Measurements from ENCODE around the gene IL12RB1. TPM values are rescaled to one million over a fixed set of nuclear protein-coding genes. Genes with fewer than 3 reads are reported as not detected.

The IL12RB1 gene
- total and polyA plus RNA-seq, 2 of the 13 experiments (the other 11 are each of a cell fraction or from before 2014, with no cell fraction given) = 0.03 to 0.04 TPM

DNA sequence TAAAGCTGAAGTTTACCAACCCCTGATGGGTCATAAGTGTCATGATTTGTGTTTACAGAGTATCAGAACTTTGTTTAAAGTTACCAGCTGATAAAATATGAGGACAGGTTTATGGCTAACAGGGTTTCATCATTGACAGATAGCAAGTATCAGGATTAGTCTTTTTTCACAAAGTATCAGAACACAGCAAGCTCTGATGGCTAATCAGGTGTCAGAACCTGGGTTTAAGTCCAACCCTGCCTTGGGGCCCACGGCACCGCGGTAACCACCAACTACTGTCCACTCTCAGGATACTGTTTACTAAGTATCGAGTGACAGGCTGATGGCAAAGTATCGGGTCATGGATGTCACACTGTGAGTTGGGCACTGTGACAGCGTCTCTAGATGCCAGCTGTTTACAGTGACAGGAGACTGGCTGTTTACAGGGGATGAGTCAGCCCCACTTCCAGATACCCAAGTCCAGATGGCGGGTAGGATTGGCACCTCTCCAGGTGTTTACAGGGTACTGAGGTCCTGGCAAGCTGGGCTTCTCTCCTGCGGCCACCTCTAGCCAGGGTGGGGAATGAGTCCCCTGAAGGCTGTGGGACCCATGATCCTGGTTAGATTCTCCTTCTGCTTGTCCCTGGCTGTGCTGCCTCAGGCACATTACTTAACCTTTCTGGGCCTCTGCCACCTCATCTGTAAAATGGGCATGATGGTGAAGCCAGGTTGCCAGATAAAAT is 57.0 kb downstream of the IL12RB1 start (continued):
- TF ChIP-seq, protein P1, sequence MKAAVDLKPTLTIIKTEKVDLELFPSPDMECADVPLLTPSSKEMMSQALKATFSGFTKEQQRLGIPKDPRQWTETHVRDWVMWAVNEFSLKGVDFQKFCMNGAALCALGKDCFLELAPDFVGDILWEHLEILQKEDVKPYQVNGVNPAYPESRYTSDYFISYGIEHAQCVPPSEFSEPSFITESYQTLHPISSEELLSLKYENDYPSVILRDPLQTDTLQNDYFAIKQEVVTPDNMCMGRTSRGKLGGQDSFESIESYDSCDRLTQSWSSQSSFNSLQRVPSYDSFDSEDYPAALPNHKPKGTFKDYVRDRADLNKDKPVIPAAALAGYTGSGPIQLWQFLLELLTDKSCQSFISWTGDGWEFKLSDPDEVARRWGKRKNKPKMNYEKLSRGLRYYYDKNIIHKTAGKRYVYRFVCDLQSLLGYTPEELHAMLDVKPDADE (CRISPR knock-in tag; IDR thresholded peaks at IDR 0.05) = no peak
- TF ChIP-seq, protein P2, sequence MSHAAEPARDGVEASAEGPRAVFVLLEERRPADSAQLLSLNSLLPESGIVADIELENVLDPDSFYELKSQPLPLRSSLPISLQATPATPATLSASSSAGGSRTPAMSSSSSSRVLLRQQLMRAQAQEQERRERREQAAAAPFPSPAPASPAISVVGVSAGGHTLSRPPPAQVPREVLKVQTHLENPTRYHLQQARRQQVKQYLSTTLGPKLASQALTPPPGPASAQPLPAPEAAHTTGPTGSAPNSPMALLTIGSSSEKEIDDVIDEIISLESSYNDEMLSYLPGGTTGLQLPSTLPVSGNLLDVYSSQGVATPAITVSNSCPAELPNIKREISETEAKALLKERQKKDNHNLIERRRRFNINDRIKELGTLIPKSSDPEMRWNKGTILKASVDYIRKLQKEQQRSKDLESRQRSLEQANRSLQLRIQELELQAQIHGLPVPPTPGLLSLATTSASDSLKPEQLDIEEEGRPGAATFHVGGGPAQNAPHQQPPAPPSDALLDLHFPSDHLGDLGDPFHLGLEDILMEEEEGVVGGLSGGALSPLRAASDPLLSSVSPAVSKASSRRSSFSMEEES (CRISPR knock-in tag; IDR thresholded peaks at IDR 0.05) = no peak
- TF ChIP-seq KMT2B (CRISPR knock-in tag; IDR thresholded peaks at IDR 0.05) = no peak
- 0 out of 2 replicates have a peak, but pooled peaks have one; percentile 37 for TF ChIP-seq NR2C2 (CRISPR knock-in tag; IDR thresholded peaks at IDR 0.05; ENCODE audit: borderline replicate concordance)
- TF ChIP-seq, protein P3, sequence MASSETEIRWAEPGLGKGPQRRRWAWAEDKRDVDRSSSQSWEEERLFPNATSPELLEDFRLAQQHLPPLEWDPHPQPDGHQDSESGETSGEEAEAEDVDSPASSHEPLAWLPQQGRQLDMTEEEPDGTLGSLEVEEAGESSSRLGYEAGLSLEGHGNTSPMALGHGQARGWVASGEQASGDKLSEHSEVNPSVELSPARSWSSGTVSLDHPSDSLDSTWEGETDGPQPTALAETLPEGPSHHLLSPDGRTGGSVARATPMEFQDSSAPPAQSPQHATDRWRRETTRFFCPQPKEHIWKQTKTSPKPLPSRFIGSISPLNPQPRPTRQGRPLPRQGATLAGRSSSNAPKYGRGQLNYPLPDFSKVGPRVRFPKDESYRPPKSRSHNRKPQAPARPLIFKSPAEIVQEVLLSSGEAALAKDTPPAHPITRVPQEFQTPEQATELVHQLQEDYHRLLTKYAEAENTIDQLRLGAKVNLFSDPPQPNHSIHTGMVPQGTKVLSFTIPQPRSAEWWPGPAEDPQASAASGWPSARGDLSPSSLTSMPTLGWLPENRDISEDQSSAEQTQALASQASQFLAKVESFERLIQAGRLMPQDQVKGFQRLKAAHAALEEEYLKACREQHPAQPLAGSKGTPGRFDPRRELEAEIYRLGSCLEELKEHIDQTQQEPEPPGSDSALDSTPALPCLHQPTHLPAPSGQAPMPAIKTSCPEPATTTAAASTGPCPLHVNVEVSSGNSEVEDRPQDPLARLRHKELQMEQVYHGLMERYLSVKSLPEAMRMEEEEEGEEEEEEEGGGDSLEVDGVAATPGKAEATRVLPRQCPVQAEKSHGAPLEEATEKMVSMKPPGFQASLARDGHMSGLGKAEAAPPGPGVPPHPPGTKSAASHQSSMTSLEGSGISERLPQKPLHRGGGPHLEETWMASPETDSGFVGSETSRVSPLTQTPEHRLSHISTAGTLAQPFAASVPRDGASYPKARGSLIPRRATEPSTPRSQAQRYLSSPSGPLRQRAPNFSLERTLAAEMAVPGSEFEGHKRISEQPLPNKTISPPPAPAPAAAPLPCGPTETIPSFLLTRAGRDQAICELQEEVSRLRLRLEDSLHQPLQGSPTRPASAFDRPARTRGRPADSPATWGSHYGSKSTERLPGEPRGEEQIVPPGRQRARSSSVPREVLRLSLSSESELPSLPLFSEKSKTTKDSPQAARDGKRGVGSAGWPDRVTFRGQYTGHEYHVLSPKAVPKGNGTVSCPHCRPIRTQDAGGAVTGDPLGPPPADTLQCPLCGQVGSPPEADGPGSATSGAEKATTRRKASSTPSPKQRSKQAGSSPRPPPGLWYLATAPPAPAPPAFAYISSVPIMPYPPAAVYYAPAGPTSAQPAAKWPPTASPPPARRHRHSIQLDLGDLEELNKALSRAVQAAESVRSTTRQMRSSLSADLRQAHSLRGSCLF (CRISPR knock-in tag; IDR thresholded peaks at IDR 0.05; ENCODE audit: borderline replicate concordance) = no peak
- TF ChIP-seq XBP1 (CRISPR knock-in tag; IDR thresholded peaks at IDR 0.05) = no peak
- TF ChIP-seq, protein P4, sequence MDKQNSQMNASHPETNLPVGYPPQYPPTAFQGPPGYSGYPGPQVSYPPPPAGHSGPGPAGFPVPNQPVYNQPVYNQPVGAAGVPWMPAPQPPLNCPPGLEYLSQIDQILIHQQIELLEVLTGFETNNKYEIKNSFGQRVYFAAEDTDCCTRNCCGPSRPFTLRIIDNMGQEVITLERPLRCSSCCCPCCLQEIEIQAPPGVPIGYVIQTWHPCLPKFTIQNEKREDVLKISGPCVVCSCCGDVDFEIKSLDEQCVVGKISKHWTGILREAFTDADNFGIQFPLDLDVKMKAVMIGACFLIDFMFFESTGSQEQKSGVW (CRISPR knock-in tag; IDR thresholded peaks at IDR 0.05; ENCODE audit: borderline replicate concordance) = no peak
- peak; percentile 91 for TF ChIP-seq SIX4 (CRISPR knock-in tag; IDR thresholded peaks at IDR 0.05)
- TF ChIP-seq ATRX (CRISPR knock-in tag; IDR thresholded peaks at IDR 0.05; ENCODE audit: borderline replicate concordance) = no peak
- no peak for TF ChIP-seq U2AF1 (optimal IDR thresholded peaks at IDR 0.05; ENCODE audit: low read depth, low read length)
- no peak for TF ChIP-seq ZNF577 (CRISPR knock-in tag; IDR thresholded peaks at IDR 0.05; ENCODE audit: borderline replicate concordance, low read depth)
- no peak for TF ChIP-seq ZNF260 (CRISPR knock-in tag; IDR thresholded peaks at IDR 0.05; ENCODE audit: borderline replicate concordance, low read depth)
- no peak for TF ChIP-seq PBX3 (CRISPR knock-in tag; IDR thresholded peaks at IDR 0.05; ENCODE audit: borderline replicate concordance)
- TF ChIP-seq NONO (IDR thresholded peaks at IDR 0.05) = no peak
- no peak for TF ChIP-seq NONO (CRISPR knock-in tag; conservative IDR thresholded peaks at IDR 0.05)
- no peak for TF ChIP-seq ZNF597 (CRISPR knock-in tag; IDR thresholded peaks at IDR 0.05)
